ENCODE data around the gene LRMDA.

The LRMDA gene

DNA sequence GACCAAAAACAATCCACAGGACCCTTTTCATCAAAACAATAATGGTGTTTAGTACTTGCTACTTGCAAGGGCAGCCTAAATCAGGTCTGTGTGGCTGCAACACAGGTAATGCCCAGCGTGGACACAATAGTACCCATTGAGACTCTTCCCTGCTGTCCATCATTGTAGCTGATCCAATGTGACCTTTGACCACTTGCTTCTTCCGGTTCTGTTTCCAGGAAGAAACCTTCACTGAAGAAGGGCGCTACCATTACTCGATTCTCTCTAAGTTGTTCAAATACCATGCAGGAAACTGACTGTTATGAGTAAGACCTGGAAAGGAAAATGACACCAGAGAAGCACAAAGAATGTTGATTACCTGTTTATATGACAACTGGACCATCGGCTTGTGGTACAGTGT is 1128.9 kb downstream of the LRMDA start:
- TF ChIP-seq, protein P1, sequence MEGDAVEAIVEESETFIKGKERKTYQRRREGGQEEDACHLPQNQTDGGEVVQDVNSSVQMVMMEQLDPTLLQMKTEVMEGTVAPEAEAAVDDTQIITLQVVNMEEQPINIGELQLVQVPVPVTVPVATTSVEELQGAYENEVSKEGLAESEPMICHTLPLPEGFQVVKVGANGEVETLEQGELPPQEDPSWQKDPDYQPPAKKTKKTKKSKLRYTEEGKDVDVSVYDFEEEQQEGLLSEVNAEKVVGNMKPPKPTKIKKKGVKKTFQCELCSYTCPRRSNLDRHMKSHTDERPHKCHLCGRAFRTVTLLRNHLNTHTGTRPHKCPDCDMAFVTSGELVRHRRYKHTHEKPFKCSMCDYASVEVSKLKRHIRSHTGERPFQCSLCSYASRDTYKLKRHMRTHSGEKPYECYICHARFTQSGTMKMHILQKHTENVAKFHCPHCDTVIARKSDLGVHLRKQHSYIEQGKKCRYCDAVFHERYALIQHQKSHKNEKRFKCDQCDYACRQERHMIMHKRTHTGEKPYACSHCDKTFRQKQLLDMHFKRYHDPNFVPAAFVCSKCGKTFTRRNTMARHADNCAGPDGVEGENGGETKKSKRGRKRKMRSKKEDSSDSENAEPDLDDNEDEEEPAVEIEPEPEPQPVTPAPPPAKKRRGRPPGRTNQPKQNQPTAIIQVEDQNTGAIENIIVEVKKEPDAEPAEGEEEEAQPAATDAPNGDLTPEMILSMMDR (conservative IDR thresholded peaks at IDR 0.05; ENCODE audit: low read depth, low read length), result no peak
- no peak overlapping the region for H3K4me3 ChIP-seq (ENCODE audit: low read length)
- DNase-seq (ENCODE audit: low read depth), result no peak

DNA sequence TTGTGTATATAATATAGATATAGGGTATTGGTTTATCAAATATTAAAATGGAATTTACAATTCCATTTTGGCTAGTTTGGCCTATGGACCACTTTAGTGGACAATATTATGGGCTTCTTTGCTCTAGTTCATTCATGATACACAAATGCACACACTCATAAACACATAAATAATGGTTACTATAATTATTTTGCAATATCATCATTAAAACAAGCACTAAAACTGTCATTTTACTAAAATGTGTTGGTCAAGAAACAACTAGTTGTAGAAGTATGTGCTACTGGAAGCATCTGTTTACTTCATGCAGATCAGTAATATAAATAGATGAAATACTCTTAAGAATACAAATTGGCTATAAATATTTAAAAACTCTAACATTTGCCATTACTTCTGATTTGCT is 1131.9 kb downstream of the LRMDA start:
- no peak for DNase-seq (ENCODE audit: low read depth)
- TF ChIP-seq, protein P1 (conservative IDR thresholded peaks at IDR 0.05; ENCODE audit: low read depth, low read length), result no peak
- no peak overlapping the region for H3K4me3 ChIP-seq (ENCODE audit: low read length)

DNA sequence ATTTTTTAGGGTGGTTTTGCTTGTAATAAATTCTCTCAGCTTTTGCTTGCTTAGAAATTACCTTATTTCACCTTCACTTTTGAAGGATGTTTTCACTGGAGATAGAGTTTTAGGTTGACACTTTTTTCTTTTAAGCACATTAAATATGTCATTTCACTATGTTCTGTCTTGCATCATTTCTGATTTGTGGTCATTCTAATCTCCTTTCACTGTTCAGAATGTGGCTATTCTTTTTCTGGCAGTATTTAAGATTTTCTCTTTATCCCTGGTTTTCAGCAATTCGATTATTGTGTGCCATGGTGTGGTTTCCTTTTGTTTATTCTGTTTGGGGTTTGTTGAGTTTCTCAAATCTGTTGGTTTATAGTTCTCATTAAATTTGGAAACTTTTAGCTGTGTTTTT is 1140.6 kb downstream of the LRMDA start:
- H3K4me3 ChIP-seq (ENCODE audit: low read length), result no peak overlapping the region
- no peak for DNase-seq (ENCODE audit: low read depth)
- TF ChIP-seq, protein P1 (conservative IDR thresholded peaks at IDR 0.05; ENCODE audit: low read depth, low read length), result no peak

DNA sequence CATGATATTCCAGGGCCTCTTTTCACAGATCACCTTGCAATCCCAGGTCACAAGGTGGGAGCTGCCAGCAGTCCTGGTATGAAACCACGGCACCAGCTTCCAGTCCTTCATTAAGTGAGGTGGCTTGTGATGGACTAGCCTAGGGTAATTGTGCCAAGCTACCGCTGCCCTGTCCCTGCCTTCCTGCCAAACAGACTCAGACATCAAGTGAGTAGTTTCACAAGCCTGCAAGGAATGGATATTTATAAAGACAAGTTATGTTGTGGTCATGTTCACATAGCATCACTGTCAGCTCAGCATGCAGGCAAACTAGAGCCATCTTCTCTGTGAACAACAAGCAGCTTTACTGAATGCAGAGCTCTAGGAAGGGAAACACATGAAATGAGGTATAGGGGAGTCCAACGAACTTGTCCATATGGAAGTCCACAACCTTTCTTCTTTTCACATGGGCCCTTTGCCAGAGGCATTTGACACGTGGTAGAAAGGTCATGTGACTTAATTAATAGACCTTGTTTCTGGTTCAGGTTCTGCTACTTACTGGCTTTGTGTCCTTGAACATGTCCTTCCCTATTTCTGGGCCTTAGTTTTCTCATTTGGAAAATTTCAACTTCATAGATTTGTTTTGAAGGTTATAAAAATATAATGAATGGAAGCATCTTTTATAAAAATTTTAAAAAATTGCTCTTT is 1145.0 kb downstream of the LRMDA start:
- H3K4me3 ChIP-seq (ENCODE audit: low read length), result no peak overlapping the region
- TF ChIP-seq, protein P1 (conservative IDR thresholded peaks at IDR 0.05; ENCODE audit: low read depth, low read length), result no peak
- no peak for DNase-seq (ENCODE audit: low read depth)

DNA sequence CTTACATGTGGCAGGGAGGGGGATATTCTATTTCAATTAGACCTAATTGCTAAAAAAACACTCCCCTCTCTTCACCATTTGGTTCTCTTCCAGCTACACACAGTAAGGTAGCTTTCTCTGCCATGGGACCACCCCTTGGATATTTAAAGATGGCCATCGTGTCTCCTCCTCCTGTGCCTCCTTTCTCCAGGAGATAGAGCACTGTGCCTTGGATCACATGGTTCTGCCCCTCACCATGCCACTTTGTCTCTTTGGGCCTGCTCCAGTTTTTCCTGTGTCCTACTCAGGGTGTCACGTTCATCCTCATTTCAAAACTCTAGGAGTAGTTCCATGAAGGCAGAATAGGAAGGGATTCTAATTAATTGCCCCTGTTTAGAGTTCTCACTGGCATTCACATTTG is 1146.0 kb downstream of the LRMDA start:
- H3K4me3 ChIP-seq (ENCODE audit: low read length), result no peak overlapping the region
- TF ChIP-seq, protein P1 (conservative IDR thresholded peaks at IDR 0.05; ENCODE audit: low read depth, low read length), result no peak
- no peak for DNase-seq (ENCODE audit: low read depth)

DNA sequence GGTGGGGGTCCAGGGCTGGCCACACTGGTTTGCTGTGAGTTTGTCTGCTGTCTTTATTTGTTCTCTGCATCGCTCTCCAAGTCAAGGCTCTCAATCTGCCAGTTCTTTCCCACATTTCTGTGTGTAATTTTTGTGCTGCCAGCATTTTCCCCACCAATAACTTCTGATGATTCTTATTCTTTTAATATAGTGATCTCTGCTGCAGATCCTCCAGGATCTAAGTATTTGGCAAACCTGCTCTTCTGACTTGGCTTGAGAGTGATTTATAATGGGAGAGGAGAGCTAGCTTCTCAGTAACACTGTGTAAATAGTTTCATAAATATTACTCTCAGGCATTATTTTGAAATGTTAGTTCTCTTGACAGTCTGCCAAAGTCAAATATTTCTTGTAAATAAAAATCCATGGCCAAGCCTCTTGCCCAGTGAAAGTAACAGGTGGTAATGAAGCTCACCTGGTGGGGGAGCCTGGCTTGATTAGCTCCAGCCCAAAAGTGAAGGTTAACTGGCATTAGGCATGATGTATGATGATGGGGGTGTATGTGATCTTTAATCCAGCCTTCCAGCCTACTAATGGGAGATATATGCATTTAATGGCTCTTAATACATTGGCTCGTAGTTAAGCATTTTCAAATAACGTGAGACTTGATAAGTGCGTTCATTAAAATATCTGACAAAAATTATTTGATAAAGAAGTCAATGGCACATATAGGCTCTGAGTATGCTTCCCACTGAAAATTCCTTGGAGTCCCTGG is 1150.3 kb downstream of the LRMDA start:
- no peak overlapping the region for H3K4me3 ChIP-seq (ENCODE audit: low read length)
- DNase-seq (ENCODE audit: low read depth), result no peak
- TF ChIP-seq, protein P1 (conservative IDR thresholded peaks at IDR 0.05; ENCODE audit: low read depth, low read length), result no peak

DNA sequence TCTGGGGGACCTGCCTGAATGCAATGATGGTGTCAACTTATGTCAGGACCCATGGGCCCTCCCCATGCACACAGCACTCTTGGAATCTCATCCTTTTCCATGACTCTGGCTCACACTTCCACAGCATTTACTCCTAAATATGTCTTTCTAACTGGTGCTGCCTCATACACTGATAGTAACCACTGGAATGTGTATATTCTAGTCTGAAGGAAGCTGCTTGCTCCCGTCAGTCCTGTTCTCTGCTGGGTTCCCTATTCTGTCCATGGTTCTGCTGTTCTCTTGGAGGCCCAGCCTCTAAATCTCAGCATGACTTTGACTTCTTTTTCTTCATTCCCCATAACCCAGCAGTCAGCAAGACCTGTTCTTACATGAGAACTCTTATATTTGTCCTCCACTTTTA is 1151.1 kb downstream of the LRMDA start:
- no peak for DNase-seq (ENCODE audit: low read depth)
- no peak overlapping the region for H3K4me3 ChIP-seq (ENCODE audit: low read length)
- TF ChIP-seq, protein P1 (conservative IDR thresholded peaks at IDR 0.05; ENCODE audit: low read depth, low read length), result no peak
